Right lobe of liver (tissue), 4 donors: ENCODE results near the gene IL37.

Source experiments
- POLR2A ChIP-seq: fragments of 450-650 bp; IDR thresholded peaks from one replicate; pipeline ENCODE4 v1.6.1; 2017; ENCODE audit warnings: antibody characterized with exemption, mild to moderate bottlenecking
- TF ChIP-seq, protein P1 (sequence below), 4 donors: fragments of 200-600 bp in 3 of 4; fragments of 450-650 bp in 1 of 4; IDR thresholded peaks; one replicate each; pipeline versions ENCODE4 v1.5.1 to v1.8.0; 2016 to 2022; ENCODE audit warnings: antibody characterized with exemption in 4 of 4, mild to moderate bottlenecking in 2 of 4
- donor health status: DM: no; HTN: no; CAD: no.
- donor health status: DM: no; HTN: no; CAD: no.
- donor health status: DM: no; HTN: yes; CAD: no.

DNA sequence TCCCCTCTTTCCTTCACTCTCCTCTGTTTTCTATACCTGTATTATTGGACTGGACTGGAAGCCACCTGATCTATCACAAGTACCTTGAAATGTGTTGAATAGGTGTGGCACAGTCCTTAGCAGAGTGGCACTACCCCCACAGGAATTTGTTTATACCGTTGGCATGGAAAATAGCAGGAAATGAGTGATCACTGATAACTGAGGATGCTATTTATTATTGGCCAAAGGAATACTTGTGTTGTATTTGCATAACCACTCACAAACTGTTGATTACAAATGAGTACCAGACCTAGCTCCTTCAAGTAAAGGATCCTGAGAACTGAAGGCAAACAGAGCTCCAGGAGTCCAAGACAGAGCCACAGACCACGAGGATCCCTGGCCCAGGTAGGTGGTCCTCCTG is at the start of gene IL37:
- no peak for TF ChIP-seq POLR2A
- TF ChIP-seq, protein P1, sequence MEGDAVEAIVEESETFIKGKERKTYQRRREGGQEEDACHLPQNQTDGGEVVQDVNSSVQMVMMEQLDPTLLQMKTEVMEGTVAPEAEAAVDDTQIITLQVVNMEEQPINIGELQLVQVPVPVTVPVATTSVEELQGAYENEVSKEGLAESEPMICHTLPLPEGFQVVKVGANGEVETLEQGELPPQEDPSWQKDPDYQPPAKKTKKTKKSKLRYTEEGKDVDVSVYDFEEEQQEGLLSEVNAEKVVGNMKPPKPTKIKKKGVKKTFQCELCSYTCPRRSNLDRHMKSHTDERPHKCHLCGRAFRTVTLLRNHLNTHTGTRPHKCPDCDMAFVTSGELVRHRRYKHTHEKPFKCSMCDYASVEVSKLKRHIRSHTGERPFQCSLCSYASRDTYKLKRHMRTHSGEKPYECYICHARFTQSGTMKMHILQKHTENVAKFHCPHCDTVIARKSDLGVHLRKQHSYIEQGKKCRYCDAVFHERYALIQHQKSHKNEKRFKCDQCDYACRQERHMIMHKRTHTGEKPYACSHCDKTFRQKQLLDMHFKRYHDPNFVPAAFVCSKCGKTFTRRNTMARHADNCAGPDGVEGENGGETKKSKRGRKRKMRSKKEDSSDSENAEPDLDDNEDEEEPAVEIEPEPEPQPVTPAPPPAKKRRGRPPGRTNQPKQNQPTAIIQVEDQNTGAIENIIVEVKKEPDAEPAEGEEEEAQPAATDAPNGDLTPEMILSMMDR (IDR thresholded peaks at IDR 0.05): no peak
